Activated T-cell treated with anti-CD3 and anti-CD28 coated beads for 48 hours (primary cell): Measurements from ENCODE around the gene ELP5.
A peak's percentile ranks its signal among the peaks of the same experiment; 100 is the strongest.

Experiments
- DNase-seq: peaks from one replicate; pipeline ENCODE4 v3.0.0-alpha.2; 2020; ENCODE audit warnings: low read depth

The ELP5 gene

DNA sequence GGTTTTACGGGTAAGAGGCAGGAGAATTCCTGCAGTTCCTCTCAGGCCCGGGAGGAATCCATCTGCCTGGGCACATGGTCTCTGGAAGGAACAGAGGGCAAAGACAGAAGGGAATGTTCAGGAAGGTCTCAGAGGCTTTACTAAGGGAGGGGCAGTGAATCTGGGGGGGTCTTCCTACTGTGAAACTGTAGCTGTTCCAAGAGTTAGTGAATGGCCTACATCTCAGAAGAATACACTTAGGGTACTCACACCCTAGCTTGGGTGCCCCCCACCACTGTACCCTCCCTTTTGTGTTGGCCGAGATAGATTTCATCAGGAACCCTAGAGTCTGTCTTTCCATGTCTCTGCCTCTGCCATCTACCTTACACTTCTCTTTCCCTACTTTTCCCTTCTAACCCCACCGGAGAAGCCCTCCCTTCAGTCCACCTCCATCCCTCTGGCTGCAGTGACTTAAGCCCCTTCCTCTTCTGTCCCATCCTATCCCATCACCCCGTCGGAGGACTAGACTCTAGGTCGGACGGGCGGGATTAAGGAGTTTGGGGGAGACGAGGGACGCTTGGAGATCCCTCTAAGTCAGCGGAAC is 32.7 kb upstream of the ELP5 start:
- DNase-seq, result no peak

DNA sequence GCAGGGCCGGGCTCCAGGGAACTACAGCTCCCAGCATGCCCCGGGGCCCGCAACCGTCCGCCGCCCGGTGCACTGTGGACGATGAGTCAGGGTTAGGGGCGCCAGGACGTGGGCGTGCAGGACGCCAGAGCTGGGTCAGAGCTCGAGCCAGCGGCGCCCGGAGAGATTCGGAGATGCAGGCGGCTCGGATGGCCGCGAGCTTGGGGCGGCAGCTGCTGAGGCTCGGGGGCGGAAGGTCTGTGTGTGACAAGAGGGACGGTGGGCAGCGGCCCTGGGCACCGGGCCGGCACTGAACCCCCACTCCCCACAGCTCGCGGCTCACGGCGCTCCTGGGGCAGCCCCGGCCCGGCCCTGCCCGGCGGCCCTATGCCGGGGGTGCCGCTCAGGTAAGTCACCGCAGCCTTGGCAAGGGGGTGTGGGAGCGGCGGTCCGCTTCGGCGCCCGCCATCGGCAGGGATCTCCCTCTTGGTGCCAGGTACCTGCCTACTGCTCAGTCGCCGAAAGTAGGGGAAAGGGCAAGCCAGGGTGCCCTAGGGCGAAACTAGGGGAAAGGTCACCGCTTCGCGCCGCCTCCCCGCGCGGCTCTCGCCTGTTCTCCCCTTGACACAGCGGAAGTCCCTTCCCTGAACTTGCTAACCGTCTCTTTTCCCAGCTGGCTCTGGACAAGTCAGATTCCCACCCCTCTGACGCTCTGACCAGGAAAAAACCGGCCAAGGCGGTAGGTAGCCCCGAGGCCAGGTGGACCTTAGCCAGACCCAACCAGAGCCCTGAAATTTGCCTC is 32.0 kb upstream of the ELP5 start, which contains the start of the genes ACADVL and DLG4:
ACADVL (plus strand) TSS at position 127 of the 781 bp plus-strand sequence; CDS start at position 174, 47 bp downstream.
DLG4 (minus strand) TSS at position 25 of the 781 bp plus-strand sequence.
- DNase-seq, result peak; percentile 83

DNA sequence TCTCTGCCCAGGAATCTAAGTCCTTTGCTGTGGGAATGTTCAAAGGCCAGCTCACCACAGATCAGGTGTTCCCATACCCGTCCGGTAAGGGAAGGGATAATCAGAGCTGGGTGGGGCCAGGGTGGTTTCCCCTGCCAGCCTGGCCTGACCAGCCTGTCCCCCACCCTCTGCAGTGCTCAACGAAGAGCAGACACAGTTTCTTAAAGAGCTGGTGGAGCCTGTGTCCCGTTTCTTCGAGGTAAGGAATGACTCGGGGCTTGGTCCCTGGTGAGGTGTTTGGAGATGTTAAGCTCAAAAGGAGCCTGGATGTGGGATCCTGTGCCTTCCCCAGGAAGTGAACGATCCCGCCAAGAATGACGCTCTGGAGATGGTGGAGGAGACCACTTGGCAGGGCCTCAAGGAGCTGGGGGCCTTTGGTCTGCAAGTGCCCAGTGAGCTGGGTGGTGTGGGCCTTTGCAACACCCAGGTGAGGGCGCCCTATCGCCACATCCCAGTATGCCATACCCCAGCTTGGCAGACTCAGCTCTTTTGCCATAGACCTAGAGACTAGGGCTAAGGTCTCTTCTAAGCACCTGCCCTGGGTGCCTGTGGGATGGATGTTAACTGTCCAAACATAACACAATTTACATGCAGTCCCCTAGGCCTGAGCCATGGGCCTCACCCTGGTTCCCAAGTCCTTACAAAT is 31.3 kb upstream of the ELP5 start:
- DNase-seq, result no peak

DNA sequence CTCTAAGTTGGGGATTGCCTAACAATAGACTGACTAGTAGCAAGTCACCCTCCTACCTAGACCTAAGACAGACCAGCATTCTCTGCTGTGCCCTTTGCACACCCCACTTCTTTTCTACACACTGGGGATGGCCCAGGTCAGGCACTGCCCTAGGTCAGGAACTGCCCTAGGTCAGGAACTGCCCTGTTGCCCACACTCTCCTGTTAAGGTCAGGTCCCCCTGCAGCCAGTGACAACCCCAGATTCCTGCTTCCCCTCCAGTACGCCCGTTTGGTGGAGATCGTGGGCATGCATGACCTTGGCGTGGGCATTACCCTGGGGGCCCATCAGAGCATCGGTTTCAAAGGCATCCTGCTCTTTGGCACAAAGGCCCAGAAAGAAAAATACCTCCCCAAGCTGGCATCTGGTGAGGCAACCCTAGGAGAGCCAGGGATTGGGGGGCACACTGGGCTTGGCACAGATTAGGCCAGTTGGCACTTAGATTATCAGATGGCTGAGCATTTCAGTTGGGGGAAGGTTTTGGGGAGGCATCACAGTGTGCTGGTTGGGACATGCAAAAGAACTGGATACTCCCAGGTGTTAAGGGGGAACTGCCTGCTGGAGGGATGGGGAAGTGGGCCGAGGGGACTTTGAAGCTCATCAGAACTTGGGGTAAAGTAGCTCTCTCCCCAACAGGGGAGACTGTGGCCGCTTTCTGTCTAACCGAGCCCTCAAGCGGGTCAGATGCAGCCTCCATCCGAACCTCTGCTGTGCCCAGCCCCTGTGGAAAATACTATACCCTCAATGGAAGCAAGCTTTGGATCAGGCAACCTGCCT is 30.5 kb upstream of the ELP5 start:
- DNase-seq, result no peak

DNA sequence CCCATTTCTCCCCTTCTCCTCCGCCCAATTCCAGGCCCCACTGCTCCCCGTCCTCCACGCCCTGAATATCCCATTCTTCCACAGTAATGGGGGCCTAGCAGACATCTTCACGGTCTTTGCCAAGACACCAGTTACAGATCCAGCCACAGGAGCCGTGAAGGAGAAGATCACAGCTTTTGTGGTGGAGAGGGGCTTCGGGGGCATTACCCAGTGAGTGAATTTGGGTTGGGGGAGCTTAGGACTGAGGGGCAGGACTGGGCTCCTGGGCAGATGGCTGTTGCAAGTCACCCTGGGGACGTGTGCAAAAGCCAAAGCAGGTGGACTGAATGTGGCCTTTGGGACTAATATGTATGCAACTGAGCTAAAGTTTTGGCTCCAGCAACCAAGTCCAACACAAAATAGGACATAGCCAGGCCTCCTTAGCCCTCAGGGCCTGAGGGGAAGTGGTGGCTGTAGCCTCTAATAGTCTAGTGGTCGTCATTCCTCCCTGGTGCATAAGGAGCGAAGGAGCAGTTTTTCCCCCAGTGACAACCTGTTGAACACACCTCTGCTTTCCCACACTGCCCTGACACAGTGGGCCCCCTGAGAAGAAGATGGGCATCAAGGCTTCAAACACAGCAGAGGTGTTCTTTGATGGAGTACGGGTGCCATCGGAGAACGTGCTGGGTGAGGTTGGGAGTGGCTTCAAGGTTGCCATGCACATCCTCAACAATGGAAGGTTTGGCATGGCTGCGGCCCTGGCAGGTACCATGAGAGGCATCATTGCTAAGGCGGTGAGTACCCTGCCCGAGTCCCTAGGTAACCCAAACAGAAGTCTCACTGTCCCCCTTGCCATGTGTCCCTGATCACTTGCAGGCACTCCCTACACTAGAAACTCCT is 29.7 kb upstream of the ELP5 start:
- DNase-seq, result no peak

DNA sequence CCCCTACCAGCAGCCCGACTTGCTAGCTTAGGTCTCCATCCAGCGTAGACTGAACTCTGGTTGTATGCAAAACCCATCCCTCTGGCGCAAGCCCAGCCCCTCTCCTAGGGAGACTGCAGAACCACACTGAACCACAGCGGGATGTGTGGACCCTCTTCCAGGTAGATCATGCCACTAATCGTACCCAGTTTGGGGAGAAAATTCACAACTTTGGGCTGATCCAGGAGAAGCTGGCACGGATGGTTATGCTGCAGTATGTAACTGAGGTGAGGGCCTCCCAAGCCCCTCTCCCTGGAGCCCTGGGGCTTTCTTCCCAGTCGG is 29.1 kb upstream of the ELP5 start:
- DNase-seq, result no peak

DNA sequence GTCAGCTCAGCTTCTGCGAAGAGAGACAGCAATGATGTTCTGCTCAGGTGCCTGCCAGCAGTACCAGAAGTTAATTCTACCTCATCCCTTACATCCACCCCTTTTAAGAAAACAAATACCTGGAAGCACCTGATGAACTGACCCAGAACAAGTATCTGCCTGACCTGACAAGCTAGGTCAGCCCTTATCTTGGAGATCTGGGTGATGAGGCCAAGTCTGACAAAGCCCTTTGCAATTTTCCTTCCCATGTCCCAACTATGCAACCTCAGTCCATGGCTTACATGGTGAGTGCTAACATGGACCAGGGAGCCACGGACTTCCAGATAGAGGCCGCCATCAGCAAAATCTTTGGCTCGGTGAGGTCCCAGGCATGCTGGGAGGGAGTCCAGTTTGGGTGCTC is 28.6 kb upstream of the ELP5 start:
- DNase-seq, result no peak

DNA sequence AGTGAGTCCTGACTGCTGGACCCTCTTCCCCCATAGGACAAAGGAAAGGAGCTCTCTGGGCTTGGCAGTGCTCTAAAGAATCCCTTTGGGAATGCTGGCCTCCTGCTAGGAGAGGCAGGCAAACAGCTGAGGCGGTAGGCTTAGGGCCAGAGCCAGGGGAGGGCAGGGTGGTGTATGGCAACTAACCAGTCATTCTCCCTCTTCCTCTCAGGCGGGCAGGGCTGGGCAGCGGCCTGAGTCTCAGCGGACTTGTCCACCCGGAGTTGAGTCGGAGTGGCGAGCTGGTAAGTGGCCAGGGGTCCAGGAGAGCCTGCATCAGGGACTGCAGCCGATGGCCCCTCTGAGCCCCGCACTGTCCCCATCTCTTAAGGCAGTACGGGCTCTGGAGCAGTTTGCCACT is 27.9 kb upstream of the ELP5 start:
- no peak for DNase-seq

DNA sequence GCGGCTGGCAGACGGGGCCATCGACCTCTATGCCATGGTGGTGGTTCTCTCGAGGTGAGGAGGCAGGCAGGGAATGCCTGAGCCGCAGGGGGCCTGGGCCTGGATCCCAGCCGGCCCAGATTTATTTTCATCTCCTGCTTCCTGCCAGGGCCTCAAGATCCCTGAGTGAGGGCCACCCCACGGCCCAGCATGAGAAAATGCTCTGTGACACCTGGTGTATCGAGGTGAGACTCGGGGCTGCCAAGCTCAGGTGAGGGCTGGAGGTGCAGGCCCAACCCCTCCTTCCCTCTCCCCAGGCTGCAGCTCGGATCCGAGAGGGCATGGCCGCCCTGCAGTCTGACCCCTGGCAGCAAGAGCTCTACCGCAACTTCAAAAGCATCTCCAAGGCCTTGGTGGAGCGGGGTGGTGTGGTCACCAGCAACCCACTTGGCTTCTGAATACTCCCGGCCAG is 27.3 kb upstream of the ELP5 start:
- no peak for DNase-seq

DNA sequence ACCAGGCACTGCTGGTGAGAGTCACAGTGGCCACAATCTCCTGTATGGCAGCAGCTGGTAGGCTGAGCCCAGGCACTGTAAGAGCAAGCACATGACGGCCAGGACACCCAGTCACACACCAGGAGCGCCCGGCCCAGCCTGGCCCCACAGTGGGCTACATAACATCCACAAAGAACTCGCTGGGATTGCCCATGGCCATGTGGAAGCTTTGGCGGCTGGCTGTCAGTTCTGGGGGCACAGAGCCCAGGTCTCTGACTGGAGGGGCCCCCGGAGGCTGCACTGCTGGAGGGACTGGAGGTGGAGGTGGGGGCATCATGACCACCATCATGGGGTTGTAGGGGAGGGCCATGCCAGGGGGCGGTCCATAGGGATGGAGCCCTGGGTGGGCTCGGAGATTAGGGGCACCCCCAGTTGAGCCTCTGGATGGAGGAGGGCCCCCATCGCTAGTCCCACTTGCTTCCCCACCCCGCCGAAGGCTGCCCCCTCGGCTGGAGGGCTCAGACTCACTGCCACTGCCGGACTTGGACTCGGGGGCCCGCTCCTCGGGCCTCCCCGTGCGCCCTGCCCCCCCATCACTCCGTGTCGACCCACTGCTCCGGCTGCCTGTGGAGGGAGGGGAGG is 26.2 kb upstream of the ELP5 start:
- DNase-seq, result no peak

DNA sequence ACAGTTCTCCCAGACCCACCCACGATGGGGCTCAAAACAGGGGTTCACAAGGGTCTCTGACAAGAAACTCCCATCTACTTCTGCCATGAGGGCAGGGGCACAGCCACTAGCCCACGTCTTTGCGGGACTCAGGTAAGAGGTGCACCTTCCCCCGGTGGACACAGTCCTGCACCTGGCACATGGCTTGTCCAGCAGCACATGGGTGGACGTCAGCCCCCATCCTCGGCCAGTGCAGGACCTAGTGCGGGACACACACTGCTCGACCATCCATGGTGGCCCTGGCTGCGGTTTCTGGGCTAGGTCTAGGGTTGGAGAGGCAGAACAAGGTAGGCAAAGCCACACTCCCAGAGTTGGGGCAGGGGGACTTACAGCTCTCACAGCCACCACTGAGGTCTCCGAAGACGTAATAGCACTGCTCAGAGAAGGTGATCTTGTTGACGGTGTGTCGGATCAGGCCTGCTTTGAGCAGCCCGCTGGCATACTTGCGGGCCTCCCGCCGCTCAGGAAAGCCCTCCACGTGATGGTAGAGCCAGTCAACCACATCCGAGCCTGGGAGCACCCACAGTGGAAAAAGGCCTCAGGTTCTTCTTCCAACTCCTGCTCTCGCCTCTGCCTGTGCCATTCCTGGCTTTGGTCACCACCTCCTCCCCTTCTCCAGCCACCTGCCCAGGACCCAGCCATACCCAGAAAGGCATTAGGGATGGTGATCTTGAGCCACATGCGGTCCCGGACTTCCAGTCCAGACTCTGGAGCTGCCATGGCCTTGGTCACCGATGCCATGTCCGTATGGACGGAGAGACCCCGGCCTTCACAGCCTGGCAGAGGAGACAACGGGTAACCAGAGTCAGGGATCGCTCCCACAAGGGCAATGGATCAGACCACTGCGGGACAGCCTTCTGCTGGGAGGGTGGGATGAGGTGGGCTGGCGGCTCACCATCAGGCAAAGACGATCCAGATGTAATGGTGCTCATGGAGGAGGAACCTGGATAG is 25.0 kb upstream of the ELP5 start:
- DNase-seq, result no peak

DNA sequence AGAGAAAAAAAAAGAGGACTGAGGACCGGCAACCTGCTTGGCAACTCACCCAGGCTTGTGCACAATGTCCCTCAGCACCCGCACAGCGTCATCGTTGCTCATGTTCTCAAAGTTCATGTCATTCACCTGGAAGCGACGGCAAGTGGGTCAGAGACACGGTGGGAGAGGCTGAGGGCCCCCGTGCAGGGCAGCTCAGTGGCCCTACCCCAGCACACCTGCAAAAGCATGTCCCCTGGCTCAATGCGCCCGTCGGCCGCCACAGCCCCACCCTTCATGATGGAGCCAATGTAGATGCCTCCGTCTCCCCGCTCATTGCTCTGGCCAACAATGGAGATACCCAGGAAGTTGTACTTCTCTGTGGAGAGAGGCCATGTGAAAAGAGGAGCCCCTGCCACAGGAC is 23.1 kb upstream of the ELP5 start:
- DNase-seq, result no peak

DNA sequence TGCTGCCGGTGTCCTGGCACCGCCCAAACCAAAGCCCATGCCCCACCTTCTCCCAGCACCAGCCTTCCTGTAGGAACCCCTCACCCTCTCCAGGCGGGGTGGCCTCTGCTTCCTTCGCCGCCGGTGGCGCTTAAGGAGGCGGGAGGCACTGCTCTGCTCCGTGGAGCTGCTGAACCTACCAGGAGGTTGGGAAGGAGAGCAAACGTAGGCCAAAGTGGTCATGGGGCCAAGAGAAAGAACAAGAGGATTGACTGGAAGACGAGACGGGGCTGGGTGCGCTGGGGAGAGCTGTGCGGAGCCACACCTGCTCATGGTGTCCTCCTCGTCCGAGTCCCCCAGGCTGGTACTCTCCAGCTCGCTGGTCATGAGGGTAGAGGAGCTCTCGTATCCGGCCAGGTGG is 22.5 kb upstream of the ELP5 start:
- DNase-seq, result no peak

DNA sequence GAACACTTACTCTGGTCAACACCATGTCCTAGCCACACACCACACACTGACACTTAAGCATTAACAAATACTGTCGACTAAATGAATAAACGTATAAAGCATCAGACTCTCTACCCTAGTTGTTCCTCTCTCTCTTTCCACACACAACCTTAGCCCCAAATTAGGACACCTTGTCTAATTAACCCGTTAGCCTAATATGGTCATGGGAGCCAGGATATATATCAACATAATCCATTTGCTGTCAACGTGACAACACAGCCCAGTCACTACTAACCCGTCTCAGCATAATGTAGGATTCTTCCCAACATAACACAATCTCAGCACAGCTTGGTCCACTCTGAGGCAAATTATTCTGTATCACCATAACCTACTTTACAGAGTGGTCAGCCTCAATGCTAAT is 19.9 kb upstream of the ELP5 start:
- DNase-seq, result no peak

DNA sequence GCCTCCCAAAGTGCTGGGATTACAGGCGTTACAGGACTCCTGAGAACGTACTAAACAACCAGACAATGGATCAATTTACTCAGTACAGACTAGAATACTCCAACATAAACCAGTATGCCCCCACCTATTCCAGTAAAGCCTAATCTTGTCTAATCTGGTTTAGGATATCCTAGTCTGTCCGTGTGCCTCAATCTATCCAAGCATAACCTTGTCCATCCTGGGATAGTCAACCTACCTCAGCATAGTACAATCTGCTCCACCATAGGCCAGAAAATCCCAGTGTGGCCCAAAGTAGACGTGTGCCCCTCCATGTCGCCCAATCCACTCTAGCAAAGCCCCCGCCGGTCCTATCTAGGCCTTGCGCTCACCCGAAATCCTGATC is 18.3 kb upstream of the ELP5 start:
- DNase-seq, result no peak

DNA sequence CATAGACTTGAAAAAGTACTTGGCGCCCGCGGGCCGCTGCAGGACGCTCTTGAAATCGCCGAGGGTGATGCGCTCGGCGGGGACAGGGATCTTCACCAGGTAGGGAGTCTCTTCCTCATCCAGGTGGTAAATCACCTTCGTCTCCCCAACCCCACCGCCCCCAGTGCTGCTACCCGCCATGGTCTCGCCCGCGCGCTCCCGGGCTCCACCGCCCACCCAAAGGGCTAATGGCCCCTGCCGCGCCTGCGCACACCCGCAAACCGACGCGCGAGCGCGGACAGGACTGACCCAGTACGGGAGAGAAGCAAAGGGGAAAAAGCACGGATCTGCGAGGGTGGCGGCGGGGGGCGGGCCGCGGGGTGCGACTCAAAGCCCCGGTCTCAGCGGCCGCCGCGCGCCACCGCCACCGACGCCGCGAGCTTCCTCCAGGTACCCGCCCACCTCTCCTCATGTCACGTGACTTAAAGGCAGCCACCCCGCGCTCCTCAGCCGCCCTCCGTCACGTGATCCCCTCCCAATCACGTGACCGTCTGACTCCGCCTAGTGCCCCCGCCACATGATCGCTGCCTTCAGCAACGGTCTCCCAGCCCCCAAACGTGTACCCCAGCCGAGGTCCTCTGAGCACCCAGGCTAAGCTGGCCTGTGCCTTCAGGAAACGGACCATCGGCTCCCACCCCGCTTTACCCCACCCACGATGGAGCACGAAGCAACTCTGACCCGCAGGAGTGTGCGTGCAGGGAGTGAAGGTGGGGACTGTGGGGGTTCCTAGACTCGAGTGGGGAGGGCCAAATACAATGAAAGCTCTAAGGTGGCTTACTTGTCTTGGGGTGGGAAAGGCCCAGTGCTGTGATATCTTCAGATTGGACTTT is 17.7 kb upstream of the ELP5 start, which contains the start of gene DVL2:
DVL2 (minus strand) TSS at position 435 of the 869 bp plus-strand sequence; CDS start at position 180, 255 bp downstream.
- peak; percentile 91 for DNase-seq

DNA sequence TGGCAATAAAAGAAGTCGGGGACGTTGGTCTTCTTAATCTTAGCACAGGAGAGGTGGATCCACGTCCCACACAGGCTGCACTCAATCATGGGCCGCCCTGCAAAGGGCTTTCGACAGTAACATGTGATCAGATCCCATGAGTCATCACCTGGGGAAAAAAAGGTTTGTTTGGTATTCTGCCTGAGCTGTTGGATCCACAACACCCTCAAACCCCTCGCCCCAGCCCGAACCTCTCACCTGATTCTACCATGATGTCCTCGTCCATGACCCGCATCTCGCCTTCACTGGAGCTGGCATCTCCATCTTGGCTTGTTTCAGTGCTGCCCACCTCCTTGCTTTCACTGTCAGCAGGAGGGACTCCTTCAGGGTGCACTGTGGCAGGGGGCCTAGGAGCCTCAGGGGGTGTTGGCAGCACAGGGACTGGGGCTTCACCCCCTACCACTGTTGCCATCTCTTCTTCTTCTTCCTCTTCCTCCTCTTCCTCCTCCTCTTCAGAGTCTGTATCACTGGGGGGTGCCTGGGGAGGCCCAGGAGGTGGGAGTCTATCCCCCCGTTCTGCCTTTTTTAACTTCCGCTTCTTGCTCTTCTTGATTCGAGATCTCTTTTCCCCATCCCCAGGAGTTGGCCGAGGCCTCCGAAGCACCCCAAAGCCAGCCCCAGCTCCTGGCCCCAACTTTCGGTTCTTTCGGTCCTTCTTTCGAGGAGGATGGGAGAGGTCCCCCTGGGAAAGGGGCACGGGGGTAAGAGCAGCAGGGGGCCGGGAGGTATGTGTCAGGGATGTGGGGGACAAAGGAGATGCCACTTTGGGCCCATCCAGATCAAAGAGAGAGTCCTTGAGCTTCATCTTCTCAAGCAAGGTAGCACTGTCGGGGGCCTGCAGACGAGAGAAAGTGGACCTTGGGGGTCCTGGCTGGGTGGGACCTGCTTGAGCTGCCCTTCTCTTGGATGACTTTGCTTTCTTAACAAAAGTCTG is 16.0 kb upstream of the ELP5 start:
- DNase-seq, result no peak
